ENCODE results near the gene NR1D1. TPM values are rescaled to one million over a fixed set of nuclear protein-coding genes. Genes with fewer than 3 reads are reported as not detected.

NR1D1 gene
- total RNA-seq, 1 donor from 2014 or later = 0.43 TPM

- no peak for DNase-seq (ENCODE audit: low spot score in 2 of 2)
- TF ChIP-seq CTCF (IDR thresholded peaks at IDR 0.05) = no peak
- Histone ChIP-seq H3K27me3 (no peaks in the 10 kb centered on the region), H3K9me3 (no peaks in the 10 kb centered on the region), H3K4me1 (peaks cover 4% of the 10 kb centered on the region in 2 donors), H3K36me3 (peaks cover 63 to 70% of the 10 kb centered on the region in 2 donors), H3K4me3 (no peak overlapping the region), H3K27ac (no peak overlapping the region)
- intact Hi-C loops (cut with DNase I) = no loop called here
These were observed 33.8 kb upstream of the NR1D1 start for GRCh38 chr17:40134184-40134583.

- no peak for TF ChIP-seq CTCF (IDR thresholded peaks at IDR 0.05)
- H3K27ac ChIP-seq = peak overlapping the region; percentile 27 to 50
- H3K27me3 ChIP-seq = no peaks in the 10 kb centered on the region
- peaks cover 82 to 91% of the 10 kb centered on the region in 2 donors for H3K36me3 ChIP-seq
- intact Hi-C loops (cut with DNase I) = no loop called here
- DNase-seq (ENCODE audit: low spot score in 2 of 2) = no peak
- H3K9me3 ChIP-seq = no peaks in the 10 kb centered on the region
- H3K4me1 ChIP-seq = no peaks in the 10 kb centered on the region
- H3K4me3 ChIP-seq = no peak overlapping the region
These were observed 30.1 kb upstream of the NR1D1 start for GRCh38 chr17:40130352-40131042.

- TF ChIP-seq CTCF (IDR thresholded peaks at IDR 0.05) = no peak
- no peak for DNase-seq (ENCODE audit: low spot score in 2 of 2)
- Histone ChIP-seq H3K36me3 (peaks cover 79 to 82% of the 10 kb centered on the region in 2 donors), H3K27me3 (no peaks in the 10 kb centered on the region), H3K4me1 (no peaks in the 10 kb centered on the region), H3K4me3 (no peak overlapping the region), H3K9me3 (no peaks in the 10 kb centered on the region), H3K27ac (peak overlapping the region in 1 of 2 donors; percentile 5)
- intact Hi-C loops (cut with DNase I) = no loop called here
These were observed 29.1 kb upstream of the NR1D1 start for GRCh38 chr17:40129498-40129897.

GRCh38 chr17:40124279-40125141 lies 24.1 kb upstream of the NR1D1 start:
- no peaks in the 10 kb centered on the region for H3K9me3 ChIP-seq
- TF ChIP-seq CTCF (IDR thresholded peaks at IDR 0.05) = no peak
- peaks cover 0 to 12% of the 10 kb centered on the region in 2 donors for H3K4me1 ChIP-seq
- intact Hi-C loops (cut with DNase I) = no loop called here
- peak overlapping the region; percentile 83 to 88 for H3K4me3 ChIP-seq
- no peak for DNase-seq (ENCODE audit: low spot score in 2 of 2)
- peak overlapping the region; percentile 28 to 99 for H3K27ac ChIP-seq
- no peaks in the 10 kb centered on the region for H3K27me3 ChIP-seq
- peaks cover 33 to 34% of the 10 kb centered on the region in 2 donors for H3K36me3 ChIP-seq

GRCh38 chr17:40123811-40124114 lies 23.4 kb upstream of the NR1D1 start:
- TF ChIP-seq CTCF (IDR thresholded peaks at IDR 0.05) = no peak
- intact Hi-C loops (cut with DNase I) = loop anchor here (1.0 kb wide), 1 partner anchor 17 kb away; the partner anchor contains the start of gene CASC3
- Histone ChIP-seq H3K4me1 (peaks cover 0 to 12% of the 10 kb centered on the region in 2 donors), H3K9me3 (no peaks in the 10 kb centered on the region), H3K4me3 (peak overlapping the region; percentile 83 to 88), H3K27me3 (no peaks in the 10 kb centered on the region), H3K36me3 (peaks cover 25 to 26% of the 10 kb centered on the region in 2 donors), H3K27ac (peak overlapping the region; percentile 95 to 99)
- no peak for DNase-seq (ENCODE audit: low spot score in 2 of 2)
